Embryonic facial prominence (tissue), 1 donor: ENCODE data around the gene NUDT3.
A peak's percentile ranks its signal among the peaks of the same experiment; 100 is the strongest.

Source experiments
- DNase-seq: peaks from one replicate; pipeline ENCODE4 v3.0.0-alpha.2; 2016; ENCODE audit errors: extremely low spot score

NUDT3 gene

DNA sequence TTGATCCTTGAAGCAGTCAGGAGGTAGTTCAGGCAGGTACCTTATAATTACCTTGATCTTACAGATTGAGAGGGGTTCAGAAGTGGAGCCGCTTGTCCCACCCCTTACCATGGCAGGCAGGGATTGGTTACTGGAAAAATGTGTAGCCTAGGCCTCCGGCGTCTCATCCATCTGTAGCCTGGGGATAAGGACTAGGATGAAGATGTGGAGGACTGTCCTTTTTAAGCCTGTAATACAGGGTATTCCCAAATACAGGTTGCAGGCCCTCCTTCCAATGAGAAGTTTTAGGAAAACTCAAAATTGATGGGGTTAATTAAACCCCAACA, 153.0 kb downstream of the NUDT3 start:
- DNase-seq = no peak

GRCh38 chr6:34238585-34239499, 153.6 kb downstream of the NUDT3 start:
- DNase-seq = no peak

DNA sequence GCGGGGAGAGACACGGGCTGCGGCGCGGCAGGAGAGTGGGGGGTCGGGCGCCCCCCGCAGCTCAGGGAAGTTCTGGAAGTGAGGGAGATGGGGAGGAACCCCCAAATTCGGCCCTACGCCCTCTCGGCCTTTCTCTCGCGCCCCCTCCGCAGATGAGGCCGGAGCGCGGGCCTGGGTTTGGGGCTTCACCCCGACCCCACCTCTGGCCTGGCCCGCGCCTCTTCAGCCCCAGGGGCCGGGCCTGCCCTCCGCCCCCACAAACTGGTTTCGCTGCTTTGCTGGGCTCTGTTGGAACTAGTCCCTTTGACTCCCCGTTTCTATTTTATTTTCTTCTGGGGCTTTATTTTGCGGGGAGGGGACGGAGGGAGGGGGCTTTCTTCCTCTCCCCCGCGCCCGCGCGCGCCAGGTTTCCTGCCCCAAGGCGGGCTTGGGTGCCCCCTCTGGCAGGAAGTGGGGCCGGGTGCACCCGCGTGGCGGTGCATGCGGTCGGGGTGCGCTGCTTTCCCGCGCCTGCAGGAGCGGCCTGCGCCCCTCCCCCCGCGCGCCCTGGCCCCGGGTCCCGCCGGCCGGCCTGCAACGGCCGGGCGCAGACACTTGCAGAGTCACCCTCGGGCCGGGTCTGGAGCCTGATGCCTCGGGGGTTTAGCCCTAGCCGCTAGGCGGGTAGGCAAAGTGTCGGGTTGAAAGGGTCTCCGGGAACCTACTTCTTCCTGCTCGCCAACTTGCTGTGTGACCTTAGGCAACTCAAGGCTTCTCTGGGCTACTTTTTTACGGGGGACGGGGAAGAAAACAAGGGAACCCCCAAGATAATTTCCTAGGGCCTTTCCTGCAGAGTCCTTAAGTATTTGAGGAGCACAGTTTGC, 154.5 kb downstream of the NUDT3 start:
- DNase-seq = no peak

- no peak for DNase-seq
Observed at GRCh38 chr6:34237316-34237721, 155.2 kb downstream of the NUDT3 start.

DNA sequence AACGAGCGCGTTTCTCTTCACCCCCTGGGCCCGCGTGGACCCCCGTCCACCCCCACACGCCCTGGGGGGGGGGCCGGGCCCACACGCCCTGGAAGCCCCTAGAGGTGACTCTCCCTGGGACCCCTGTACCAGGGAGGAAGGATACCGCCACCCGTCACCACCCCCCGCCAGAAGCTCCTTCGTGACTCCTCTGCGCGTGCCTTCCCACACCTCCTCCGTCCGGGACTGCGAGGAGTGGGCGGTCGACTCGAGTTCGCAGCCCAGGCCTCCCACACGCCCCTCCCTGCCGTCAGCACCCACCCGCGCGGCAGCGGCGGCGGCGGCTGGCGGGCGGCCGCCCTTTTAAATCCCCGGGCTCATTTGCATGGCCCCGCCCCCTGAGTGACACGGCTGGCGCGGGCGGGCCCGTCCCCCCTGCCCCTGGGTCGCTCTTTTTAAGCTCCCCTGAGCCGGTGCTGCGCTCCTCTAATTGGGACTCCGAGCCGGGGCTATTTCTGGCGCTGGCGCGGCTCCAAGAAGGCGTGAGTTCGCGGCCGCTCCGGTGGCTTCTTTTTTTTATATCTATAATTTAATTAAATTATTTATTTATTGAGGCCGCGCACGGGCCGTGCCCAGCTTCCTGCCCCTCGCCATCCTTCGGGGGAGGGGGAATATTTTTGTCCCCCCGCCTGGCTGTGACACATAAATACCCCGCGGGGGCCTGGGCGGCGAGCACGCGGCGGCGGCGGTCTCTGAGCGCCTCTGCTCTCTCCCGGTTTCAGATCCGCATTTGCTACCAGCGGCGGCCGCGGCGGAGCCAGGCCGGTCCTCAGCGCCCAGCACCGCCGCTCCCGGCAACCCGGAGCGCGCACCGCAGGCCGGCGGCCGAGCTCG, 155.8 kb downstream of the NUDT3 start, which contains the start of gene HMGA1:
TSS of gene HMGA1 (plus strand) at position 431 of the 873 bp plus-strand sequence. CDS start 3,908 bp downstream, outside the sequence.
- peak; percentile 69 for DNase-seq

- DNase-seq = peak; percentile 22
Observed at GRCh38 chr6:34236131-34236442, 156.4 kb downstream of the NUDT3 start.

DNA sequence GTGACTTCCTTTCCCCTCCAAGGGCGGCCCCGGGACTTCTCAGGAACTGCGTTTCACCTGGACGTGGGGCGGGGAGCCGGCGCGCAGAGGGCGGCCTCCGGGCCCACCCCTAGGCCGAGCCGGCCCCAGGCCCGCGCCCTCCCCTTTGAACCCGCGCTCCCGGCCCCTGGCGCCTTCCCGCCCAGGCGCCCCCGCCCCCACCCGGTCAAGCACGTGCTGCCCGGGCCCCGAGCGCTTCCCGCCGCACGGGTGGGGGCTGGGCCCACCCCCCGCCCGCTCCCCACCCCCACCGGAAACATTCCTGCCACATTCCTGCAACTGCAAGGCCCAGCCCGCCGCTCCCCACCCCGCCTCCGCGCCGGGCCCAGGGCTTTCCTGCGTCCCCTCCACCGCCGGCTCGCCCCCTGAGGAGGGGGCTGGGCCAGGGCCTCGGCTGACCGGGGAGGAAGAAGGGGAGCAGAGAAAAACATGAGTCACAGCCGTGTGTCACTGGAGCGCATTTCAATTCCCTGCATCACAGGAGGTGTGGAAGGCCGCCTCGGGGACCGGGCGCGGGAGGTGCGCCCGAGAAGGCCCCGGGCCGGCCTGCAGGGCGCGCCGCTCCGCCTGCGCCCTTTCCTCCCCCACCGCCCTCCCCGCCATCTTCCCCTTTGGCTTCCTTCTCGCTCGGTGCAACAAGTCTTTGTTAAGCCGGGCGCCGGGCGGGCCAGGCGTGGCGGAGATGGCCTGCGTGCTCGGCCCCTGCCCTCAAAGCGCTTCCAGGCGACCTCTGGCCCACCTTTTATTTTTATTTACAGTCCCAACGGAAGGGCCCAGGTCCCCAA, 156.9 kb downstream of the NUDT3 start:
- no peak for DNase-seq

- DNase-seq = no peak
Observed at GRCh38 chr6:34234667-34235306, 157.7 kb downstream of the NUDT3 start.

- no peak for DNase-seq
Observed at GRCh38 chr6:34233867-34234266, 158.6 kb downstream of the NUDT3 start.

GRCh38 chr6:34232901-34233300, 159.6 kb downstream of the NUDT3 start:
- DNase-seq = no peak

GRCh38 chr6:34231566-34232336, 160.7 kb downstream of the NUDT3 start:
- no peak for DNase-seq

DNA sequence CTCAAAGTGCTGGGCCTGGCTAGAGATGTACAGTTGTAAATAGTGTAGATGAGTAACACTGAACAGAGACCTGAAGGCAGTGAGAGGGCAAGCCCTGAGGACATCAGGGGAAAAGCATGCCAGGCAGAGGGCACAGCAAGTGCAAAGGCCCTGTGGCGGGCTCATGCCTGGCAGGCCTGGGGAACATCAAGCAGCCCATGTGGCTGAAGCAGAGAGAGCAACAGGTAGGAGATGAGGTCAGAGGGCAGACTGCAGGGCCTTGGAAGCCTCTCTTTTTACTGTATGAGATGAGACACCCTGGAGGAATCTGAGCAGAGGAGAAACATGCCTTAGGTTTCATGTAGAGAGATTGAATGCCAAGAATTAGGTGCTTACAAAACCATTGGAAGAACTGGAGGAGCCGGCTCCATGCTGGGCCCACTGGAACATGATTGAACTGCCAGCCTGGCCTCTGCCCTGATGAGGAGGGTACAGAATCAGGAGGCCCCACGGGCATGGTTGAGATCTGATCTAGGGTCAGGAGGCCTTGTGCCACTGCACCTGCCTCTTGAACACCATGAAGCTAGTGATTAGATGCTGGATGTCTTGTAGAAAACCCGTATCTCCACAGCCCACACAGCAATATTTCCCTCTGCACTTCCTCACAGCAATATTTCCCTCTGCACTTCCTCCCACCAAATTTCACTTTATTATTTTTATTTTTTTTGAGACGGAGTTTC, 161.7 kb downstream of the NUDT3 start:
- DNase-seq = no peak

DNA sequence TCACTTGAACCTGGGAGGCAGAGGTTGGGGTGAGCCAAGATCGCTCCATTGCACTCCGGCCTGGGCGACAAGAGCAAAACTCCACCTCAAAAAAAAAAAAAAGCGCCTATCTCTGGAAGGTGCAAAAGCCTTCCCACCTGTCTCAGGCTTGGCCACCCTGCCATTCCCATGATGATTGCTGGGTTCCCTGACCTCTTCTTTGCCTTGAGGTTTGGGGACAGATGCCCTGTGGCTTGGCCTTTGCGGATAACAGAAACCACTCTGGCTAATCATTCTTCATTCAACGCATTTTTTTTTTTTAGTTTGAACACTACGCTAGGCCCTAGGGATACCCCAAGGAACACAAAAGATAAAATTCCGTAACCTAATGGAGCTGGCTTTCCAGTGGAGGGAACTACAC, 162.6 kb downstream of the NUDT3 start:
- DNase-seq = no peak
